ENCODE data around the gene SERPINE1. TPM values are rescaled to one million over a fixed set of nuclear protein-coding genes. Genes with fewer than 3 reads are reported as not detected.

The SERPINE1 gene
- polyA plus RNA-seq, 1 experiment, result 356 TPM

DNA sequence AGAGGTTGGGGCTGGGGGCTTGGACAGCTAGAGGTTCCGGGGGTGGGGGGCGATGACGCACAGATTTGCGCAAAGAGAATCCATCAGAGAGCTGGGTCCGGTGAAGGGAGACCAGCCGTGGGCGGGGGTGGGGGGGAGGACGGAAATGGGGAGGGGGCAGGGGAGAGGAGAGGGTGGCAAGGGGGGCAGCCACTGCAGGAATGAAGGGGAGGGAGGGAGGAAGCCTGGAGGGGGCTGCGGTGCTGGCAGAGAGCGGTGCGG lies 39.7 kb downstream of the SERPINE1 start:
- ChIA-PET CTCF (interaction anchor here (0.9 kb wide), 1 partner anchor 10 kb away, joined by 3 read pairs; no protein-coding TSS in a partner anchor), POLR2A (no interaction called here)

DNA sequence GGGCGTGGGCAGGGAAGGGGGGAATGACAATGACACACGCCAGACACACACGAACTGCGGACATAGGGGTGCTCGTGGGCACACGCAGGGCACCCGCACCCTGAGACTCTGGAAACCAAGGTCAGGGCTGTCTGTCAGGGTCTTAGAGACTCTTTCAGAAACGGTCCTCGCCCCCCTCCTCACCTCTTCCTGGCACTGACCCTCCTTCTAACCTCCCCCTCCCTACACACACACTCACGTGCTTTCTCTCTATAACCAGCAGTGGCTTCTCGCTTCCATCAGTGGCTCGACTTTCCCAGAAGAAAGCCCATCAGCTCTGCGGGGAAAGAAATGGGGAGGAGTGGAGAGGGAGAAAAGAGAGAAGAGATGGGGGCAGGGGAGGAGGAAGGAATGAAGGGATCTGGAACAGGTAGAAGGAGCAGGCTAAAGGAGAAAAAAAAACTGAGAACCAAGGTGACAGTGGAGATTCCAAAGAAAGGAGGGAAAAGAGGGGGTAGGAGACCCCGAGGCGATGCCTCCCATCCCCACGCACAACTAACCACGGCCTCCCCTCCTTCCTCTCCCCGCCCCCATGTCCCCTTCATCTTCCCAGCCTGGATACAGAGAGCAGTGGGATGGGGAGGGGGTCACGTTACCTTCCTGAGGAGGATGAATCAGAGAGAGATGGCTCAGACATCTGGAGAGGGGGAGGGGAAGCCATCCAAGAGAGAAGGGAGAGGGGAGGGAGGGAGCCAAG lies 40.2 kb downstream of the SERPINE1 start:
- Histone ChIP-seq H3K27me3 (ENCODE audit: control insufficient read depth, insufficient read depth, low read length) (peaks cover 26% of the 10 kb centered on the region), H3K27ac (ENCODE audit: low read depth, low read length) (peak overlapping the region; percentile 31), H3K9me3 (ENCODE audit: control insufficient read depth, insufficient read depth, low read length) (no peaks in the 10 kb centered on the region; the same call in 1 of the 2 replicates), H3K4me3 (ENCODE audit: low read depth, low read length) (peak overlapping the region; percentile 36)
- TF ChIP-seq, protein P1, sequence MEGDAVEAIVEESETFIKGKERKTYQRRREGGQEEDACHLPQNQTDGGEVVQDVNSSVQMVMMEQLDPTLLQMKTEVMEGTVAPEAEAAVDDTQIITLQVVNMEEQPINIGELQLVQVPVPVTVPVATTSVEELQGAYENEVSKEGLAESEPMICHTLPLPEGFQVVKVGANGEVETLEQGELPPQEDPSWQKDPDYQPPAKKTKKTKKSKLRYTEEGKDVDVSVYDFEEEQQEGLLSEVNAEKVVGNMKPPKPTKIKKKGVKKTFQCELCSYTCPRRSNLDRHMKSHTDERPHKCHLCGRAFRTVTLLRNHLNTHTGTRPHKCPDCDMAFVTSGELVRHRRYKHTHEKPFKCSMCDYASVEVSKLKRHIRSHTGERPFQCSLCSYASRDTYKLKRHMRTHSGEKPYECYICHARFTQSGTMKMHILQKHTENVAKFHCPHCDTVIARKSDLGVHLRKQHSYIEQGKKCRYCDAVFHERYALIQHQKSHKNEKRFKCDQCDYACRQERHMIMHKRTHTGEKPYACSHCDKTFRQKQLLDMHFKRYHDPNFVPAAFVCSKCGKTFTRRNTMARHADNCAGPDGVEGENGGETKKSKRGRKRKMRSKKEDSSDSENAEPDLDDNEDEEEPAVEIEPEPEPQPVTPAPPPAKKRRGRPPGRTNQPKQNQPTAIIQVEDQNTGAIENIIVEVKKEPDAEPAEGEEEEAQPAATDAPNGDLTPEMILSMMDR (IDR thresholded peaks at IDR 0.05; ENCODE audit: low read depth, low read length), result no peak
- ChIA-PET CTCF (interaction anchor here (0.9 kb wide), 1 partner anchor 10 kb away, joined by 3 read pairs; no protein-coding TSS in a partner anchor), POLR2A (no interaction called here)
- no peak for DNase-seq (ENCODE audit: low read depth, low spot score)

More for the DNA sequence above, 39.7 kb downstream of the SERPINE1 start:
- TF ChIP-seq, protein P1 (IDR thresholded peaks at IDR 0.05; ENCODE audit: low read depth, low read length), result no peak
- Histone ChIP-seq H3K9me3 (ENCODE audit: control insufficient read depth, insufficient read depth, low read length) (no peaks in the 10 kb centered on the region; the same call in 1 of the 2 replicates), H3K4me3 (ENCODE audit: low read depth, low read length) (peak overlapping the region; percentile 36), H3K27ac (ENCODE audit: low read depth, low read length) (no peak overlapping the region), H3K27me3 (ENCODE audit: control insufficient read depth, insufficient read depth, low read length) (peaks cover 21% of the 10 kb centered on the region)
- DNase-seq (ENCODE audit: low read depth, low spot score), result no peak

DNA sequence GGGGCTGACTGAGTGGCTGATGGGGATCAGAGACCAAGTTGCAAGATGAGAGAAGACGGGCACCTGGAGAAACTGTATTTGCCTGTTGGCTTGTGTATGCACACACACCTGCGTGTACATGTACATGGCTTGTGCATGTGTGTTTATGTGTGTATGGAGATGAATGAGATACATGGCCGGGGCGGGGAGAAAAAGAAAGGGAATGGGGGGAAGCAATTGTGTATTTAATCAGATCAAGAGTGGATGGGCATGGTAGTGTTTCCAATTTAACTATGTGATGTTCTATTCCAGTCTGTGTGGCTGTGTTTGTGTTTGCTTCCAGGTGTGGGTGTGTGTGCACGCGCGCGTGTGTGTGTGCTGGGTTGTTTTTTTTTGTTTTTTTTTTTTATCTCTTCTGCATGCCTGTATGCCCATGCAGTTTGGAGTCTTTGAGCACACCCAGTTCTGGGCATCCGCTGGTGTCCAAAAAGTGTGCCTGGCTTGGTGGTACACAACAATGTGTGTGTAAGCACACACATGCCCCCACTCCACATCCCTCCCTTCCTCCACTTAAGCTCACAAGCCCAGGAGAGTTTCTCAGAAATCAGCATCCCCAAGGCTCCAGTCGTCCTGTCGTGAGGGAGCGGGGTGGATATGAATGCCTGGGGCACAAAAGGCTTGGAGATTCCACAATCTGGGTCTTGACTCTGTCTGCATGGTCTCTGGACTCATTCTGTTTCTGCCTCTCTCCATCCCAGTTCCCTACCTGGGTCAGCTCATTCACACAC lies 40.9 kb downstream of the SERPINE1 start:
- DNase-seq (ENCODE audit: low read depth, low spot score), result no peak
- no peaks in the 10 kb centered on the region; the same call in 1 of the 2 replicates for H3K9me3 ChIP-seq (ENCODE audit: control insufficient read depth, insufficient read depth, low read length)
- CTCF ChIA-PET, result interaction anchor here (0.7 to 1.4 kb wide), 2 partner anchors 23 to 73 kb away, joined by 3 to 5 read pairs; no protein-coding TSS in a partner anchor
- no peak overlapping the region; the same call in 1 of the 2 replicates for H3K4me3 ChIP-seq (ENCODE audit: low read depth, low read length)
- H3K27me3 ChIP-seq (ENCODE audit: control insufficient read depth, insufficient read depth, low read length), result peaks cover 33% of the 10 kb centered on the region
- TF ChIP-seq, protein P1 (IDR thresholded peaks at IDR 0.05; ENCODE audit: low read depth, low read length), result no peak
- POLR2A ChIA-PET, result interaction anchor here (0.8 kb wide), 1 partner anchor 50 kb away, joined by 3 read pairs; the partner anchor contains the start of genes PLOD3 and ZNHIT1
- no peak overlapping the region for H3K27ac ChIP-seq (ENCODE audit: low read depth, low read length)

DNA sequence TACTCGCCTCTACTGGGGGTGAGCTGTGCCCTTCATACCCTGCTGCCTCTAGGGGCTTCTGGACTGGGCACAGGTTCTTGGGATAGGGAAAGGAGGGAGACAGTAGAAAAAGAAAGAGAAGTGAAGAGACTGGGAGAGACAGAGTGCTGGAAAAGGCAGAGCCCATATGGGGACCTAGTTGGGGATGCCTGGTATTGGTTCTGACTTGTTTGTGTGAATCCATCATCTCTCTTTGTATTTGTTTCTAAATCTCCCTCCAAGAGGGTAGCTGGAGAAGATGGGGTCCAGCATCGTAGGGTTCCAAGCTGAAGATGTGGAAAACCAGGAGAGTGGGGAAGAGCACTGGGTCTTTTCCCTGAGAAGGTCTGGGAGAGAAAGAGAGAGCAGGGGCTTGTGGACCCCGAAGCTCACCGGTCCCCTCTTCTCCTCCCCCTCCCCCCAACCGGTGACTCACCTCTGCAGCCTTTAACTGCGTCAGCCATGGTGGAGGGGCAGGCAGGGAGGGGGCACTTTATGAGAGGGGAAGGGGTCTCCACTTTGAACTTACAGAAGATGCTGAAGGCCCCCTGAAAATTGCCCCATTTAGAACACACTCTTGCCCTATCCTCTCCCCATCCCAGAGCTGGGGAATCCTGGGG lies 41.6 kb downstream of the SERPINE1 start:
- peaks cover 35% of the 10 kb centered on the region for H3K27me3 ChIP-seq (ENCODE audit: control insufficient read depth, insufficient read depth, low read length)
- no peak overlapping the region for H3K27ac ChIP-seq (ENCODE audit: low read depth, low read length)
- H3K4me3 ChIP-seq (ENCODE audit: low read depth, low read length), result no peak overlapping the region
- TF ChIP-seq, protein P1 (IDR thresholded peaks at IDR 0.05; ENCODE audit: low read depth, low read length), result no peak
- H3K9me3 ChIP-seq (ENCODE audit: control insufficient read depth, insufficient read depth, low read length), result no peaks in the 10 kb centered on the region; the same call in 1 of the 2 replicates
- CTCF ChIA-PET, result interaction anchor here (0.7 to 1.4 kb wide), 2 partner anchors 24 to 74 kb away, joined by 3 to 5 read pairs; no protein-coding TSS in a partner anchor
- POLR2A ChIA-PET, result interaction anchor here (0.8 kb wide), 1 partner anchor 49 kb away, joined by 3 read pairs; the partner anchor contains the start of genes PLOD3 and ZNHIT1
- no peak for DNase-seq (ENCODE audit: low read depth, low spot score)

All from AG04450 (cell line).